Head of caudate nucleus (tissue), 42 donors: ENCODE results near the gene NHEJ1.

ENCODE experiments used
- DNase-seq, 42 donors: peaks; one replicate each; pipeline versions ENCODE4 v3.0.0 to v3.0.0-alpha.2; 2020 to 2021; ENCODE audit warnings: mixed read lengths in 7 of 42
- intact Hi-C: fragments of 100-400 bp; cut with DNase I; formaldehyde crosslinking; loops from one replicate; pipeline ENCODE4 v1.15.0; 2022

The NHEJ1 gene

GRCh38 chr2:219173176-219173575 is 12.6 kb upstream of the NHEJ1 start:
- intact Hi-C loops = loop anchor here (10.0 kb wide), 2 partner anchors 212 to 768 kb away; partner anchors contain the start of gene DNPEP

GRCh38 chr2:219172231-219173154 is 11.9 kb upstream of the NHEJ1 start:
- intact Hi-C loops = loop anchor here (10.0 kb wide), 2 partner anchors 212 to 768 kb away; partner anchors contain the start of gene DNPEP
- peak in 2 of 42 donors; percentile 32 to 40 for DNase-seq

More at GRCh38 chr2:219173176-219173575, 12.6 kb upstream of the NHEJ1 start:
- peak in 2 of 42 donors; percentile 28 to 34 for DNase-seq

- intact Hi-C loops = loop anchor here (10.0 kb wide), 2 partner anchors 214 to 766 kb away; partner anchors contain the start of gene DNPEP
- peak in 27 of 42 donors; percentile 13 to 79 (median 41) for DNase-seq
Measured at GRCh38 chr2:219171231-219171651, 10.6 kb upstream of the NHEJ1 start.

- DNase-seq = peak in 2 of 42 donors; percentile 1 to 30
- intact Hi-C loops = loop anchor here (10.0 kb wide), 2 partner anchors 215 to 765 kb away; partner anchors contain the start of gene DNPEP
Measured at GRCh38 chr2:219169930-219170654, 9.5 kb upstream of the NHEJ1 start, which contains the start of gene SLC23A3. Gene SLC23A3 (minus strand): TSS chr2:219170029. CDS start chr2:219169984, 45 bp downstream.

GRCh38 chr2:219168932-219169331 is 8.3 kb upstream of the NHEJ1 start:
- DNase-seq = peak in 1 of 42 donors; percentile 29
- intact Hi-C loops = no loop called here

- intact Hi-C loops = no loop called here
- peak in 8 of 42 donors; percentile 15 to 50 (median 30) for DNase-seq
Measured at GRCh38 chr2:219168526-219168925, 7.9 kb upstream of the NHEJ1 start.

- intact Hi-C loops = no loop called here
- peak in 2 of 42 donors; percentile 3 to 9 for DNase-seq
Measured at GRCh38 chr2:219167997-219168396, 7.4 kb upstream of the NHEJ1 start.

GRCh38 chr2:219165058-219165911 is 4.7 kb upstream of the NHEJ1 start:
- intact Hi-C loops = no loop called here
- no peak for DNase-seq

GRCh38 chr2:219163156-219163555 is 2.5 kb upstream of the NHEJ1 start:
- intact Hi-C loops = loop anchor here (5.0 kb wide), 2 partner anchors 44 to 134 kb away; partner anchors contain the start of gene ZFAND2B
- DNase-seq = no peak

- DNase-seq = no peak
- intact Hi-C loops = loop anchor here (5.0 kb wide), 2 partner anchors 46 to 136 kb away; partner anchors contain the start of gene ZFAND2B
Measured at GRCh38 chr2:219161097-219161496, 482 bp upstream of the NHEJ1 start.

- intact Hi-C loops = loop anchor here (5.0 to 10.0 kb wide), 5 partner anchors 48 to 275 kb away; partner anchors contain the start of genes WNT10A and ZFAND2B
- no peak for DNase-seq
Measured at GRCh38 chr2:219159771-219160185, 837 bp downstream of the NHEJ1 start.

GRCh38 chr2:219158586-219158985 is 2.0 kb downstream of the NHEJ1 start:
- intact Hi-C loops = loop anchor here (5.0 to 10.0 kb wide), 3 partner anchors 101 to 274 kb away; partner anchors contain the start of gene WNT10A
- no peak for DNase-seq

- no peak for DNase-seq
- intact Hi-C loops = loop anchor here (5.0 to 10.0 kb wide), 3 partner anchors 101 to 273 kb away; partner anchors contain the start of gene WNT10A
Measured at GRCh38 chr2:219158025-219158424, 2.6 kb downstream of the NHEJ1 start.

GRCh38 chr2:219157396-219157795 is 3.2 kb downstream of the NHEJ1 start:
- intact Hi-C loops = loop anchor here (5.0 to 10.0 kb wide), 3 partner anchors 100 to 273 kb away; partner anchors contain the start of gene WNT10A
- DNase-seq = no peak

GRCh38 chr2:219155054-219155644 is 5.5 kb downstream of the NHEJ1 start:
- peak in 22 of 42 donors; percentile 14 to 78 (median 44) for DNase-seq
- intact Hi-C loops = loop anchor here (5.0 to 10.0 kb wide), 3 partner anchors 98 to 270 kb away; partner anchors contain the start of gene WNT10A

GRCh38 chr2:219149667-219150066 is 10.9 kb downstream of the NHEJ1 start:
- intact Hi-C loops = loop anchor here (10.0 kb wide), 1 partner anchor 265 kb away; the partner anchor contains the start of gene WNT10A
- DNase-seq = no peak

GRCh38 chr2:219142329-219142728 is 18.3 kb downstream of the NHEJ1 start:
- intact Hi-C loops = no loop called here

More at GRCh38 chr2:219142329-219142728, 18.3 kb downstream of the NHEJ1 start:
- no peak for DNase-seq
